ENCODE data around the gene ABCC5. TPM values are rescaled to one million over a fixed set of nuclear protein-coding genes. Genes with fewer than 3 reads are reported as not detected.

ABCC5 gene
- total RNA-seq, 1 experiment from 2014 or later, result 37.6 TPM

DNA sequence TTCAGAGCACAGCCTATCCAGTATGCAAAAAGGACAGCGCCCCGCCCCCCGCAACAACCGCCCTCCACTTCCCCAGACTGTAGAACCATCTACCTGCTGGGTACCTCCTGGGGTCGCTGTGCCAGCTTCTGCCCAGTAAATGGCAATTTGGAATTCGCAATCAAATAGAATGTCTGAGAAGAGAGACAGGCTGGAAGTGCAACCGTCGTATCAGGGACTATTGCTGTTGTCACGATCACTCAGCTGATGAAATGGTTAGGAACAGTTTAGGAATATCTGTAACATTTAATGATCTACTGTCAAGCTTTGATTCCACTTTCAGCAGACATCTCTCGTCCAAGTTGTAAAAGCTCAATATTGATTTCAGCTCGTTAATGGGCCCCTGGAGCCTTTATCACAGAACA is 119.7 kb downstream of the ABCC5 start:
- H3K4me1 Mint-ChIP-seq, result peaks cover 6% of the 10 kb centered on the region in 2 experiments
- H4K8ac ChIP-seq (replicated peaks; ENCODE audit: insufficient read length, low read depth, low read length), result no peak overlapping the region

More for the DNA sequence above, 119.7 kb downstream of the ABCC5 start:
- H2BK15ac ChIP-seq (ENCODE audit: low read depth, low read length), result no peak overlapping the region
- H4K5ac ChIP-seq (ENCODE audit: insufficient read length, low read depth, low read length), result no peak overlapping the region
- H3K79me2 ChIP-seq (ENCODE audit: insufficient read depth, low read length), result no peaks in the 10 kb centered on the region
- H3T11ph ChIP-seq (ENCODE audit: low read length), result no peak overlapping the region
- no peak for DNase-seq
- H3K27ac Mint-ChIP-seq, result peak overlapping the region in 1 of 3 experiments; percentile 7; a peak in 1 of 7 replicates
- 0 out of 7 replicates have a peak, but pooled peaks cover 0 to 2% (median 0%) of the 10 kb centered on the region in 3 experiments for H3K36me3 Mint-ChIP-seq (ENCODE audit: insufficient read depth in 1 of 3, low read depth in 3 of 3)
- peaks cover 5 to 6% of the 10 kb centered on the region in 2 experiments; a peak in 2 of 5 replicates for H3K9me3 Mint-ChIP-seq
- H3K4me1 ChIP-seq (ENCODE audit: insufficient read depth, low read length), result no peaks in the 10 kb centered on the region
- H2BK12ac ChIP-seq (ENCODE audit: insufficient read length, low read depth, low read length), result no peak overlapping the region
- H3K79me1 ChIP-seq (ENCODE audit: insufficient read depth, low read depth, low read length, poor library complexity, severe bottlenecking), result no peaks in the 10 kb centered on the region
- no peak overlapping the region for H4K91ac ChIP-seq (ENCODE audit: insufficient read length, low read depth, low read length)
- no peak overlapping the region for H2AFZ ChIP-seq (ENCODE audit: low read length)
- no peaks in the 10 kb centered on the region for H3K9me3 ChIP-seq (ENCODE audit: control insufficient read depth, low read depth, low read length)
- H3K4me3 Mint-ChIP-seq, result no peak overlapping the region; a peak in 1 of 5 replicates
- no peak overlapping the region for H2BK20ac ChIP-seq (ENCODE audit: low read depth, low read length, poor library complexity, severe bottlenecking)
- no peak overlapping the region for H3K18ac ChIP-seq (ENCODE audit: insufficient read length, low read depth, low read length)
- H2AK5ac ChIP-seq (ENCODE audit: insufficient read length, low read length), result no peak overlapping the region
- H3K27me3 Mint-ChIP-seq (ENCODE audit: low read depth), result peaks cover 3% of the 10 kb centered on the region; the same call in 1 of the 2 replicates
- H2BK5ac ChIP-seq (ENCODE audit: insufficient read length, low read length), result no peak overlapping the region
- H3K27ac ChIP-seq (ENCODE audit: insufficient read length, low read depth, low read length), result no peak overlapping the region
- H3K9ac ChIP-seq (ENCODE audit: extremely low read depth, insufficient read length, low read length), result no peak overlapping the region
- no peak overlapping the region for H3K4ac ChIP-seq (ENCODE audit: low read depth, low read length)
- TF ChIP-seq CTCF (conservative IDR thresholded peaks at IDR 0.05), result peak; percentile 22; the same call in 1 of the 3 replicates
- no peak overlapping the region for H3K23ac ChIP-seq (ENCODE audit: insufficient read length, low read depth, low read length)
- H3K23me2 ChIP-seq (ENCODE audit: insufficient read length, low read depth, low read length, poor library complexity, severe bottlenecking), result no peaks in the 10 kb centered on the region
- no peak overlapping the region for H2BK120ac ChIP-seq (ENCODE audit: low read depth, low read length, poor library complexity, severe bottlenecking)
- H3K56ac ChIP-seq (ENCODE audit: insufficient read length, low read depth, low read length), result no peak overlapping the region
- H3K27me3 ChIP-seq (ENCODE audit: insufficient read depth, low read length), result no peaks in the 10 kb centered on the region
- no peaks in the 10 kb centered on the region for H4K20me1 ChIP-seq (ENCODE audit: control insufficient read depth, insufficient read depth, insufficient read length)
- no CpG with 5 or more reads among the region's 11 CpGs for WGBS (ENCODE audit: extremely low coverage, insufficient read length, low lambda C conversion rate)
- no peak overlapping the region for H3K14ac ChIP-seq (ENCODE audit: insufficient read depth, low read length)
- no peak overlapping the region for H3K4me2 ChIP-seq (ENCODE audit: insufficient read depth, insufficient read length, low read length)
